H1 (cell line): ENCODE measurements around the gene ANGPTL8.

Source experiments
- ASH2L ChIP-seq: fragments of 200-600, 300-600 bp; sonication (generic); IDR thresholded peaks from one replicate; pipeline ENCODE4 v1.7.1; 2017; ENCODE audit warnings: low read length
- BACH1 ChIP-seq: IDR thresholded peaks from 2 replicates; pipeline ENCODE4 v1.6.1; 2012; ENCODE audit warnings: low read length, improper control_type of control experiment
- CBX5 ChIP-seq: fragments of 300-800, 300-1000 bp; sonication (generic); IDR thresholded peaks from 2 replicates; pipeline ENCODE4 v1.7.1; 2016; ENCODE audit warnings: antibody characterized with exemption, low read length, low read depth
- CBX8 ChIP-seq: fragments of 300-800, 300-1000 bp; sonication (generic); IDR thresholded peaks from 2 replicates; pipeline ENCODE4 v1.7.1; 2016; ENCODE audit warnings: low read depth, low read length, borderline replicate concordance
- CHD2 ChIP-seq: IDR thresholded peaks from 2 replicates; pipeline ENCODE4 v1.6.1; 2012; ENCODE audit warnings: low read length, improper control_type of control experiment
- CREB1 ChIP-seq: IDR thresholded peaks from 2 replicates; pipeline ENCODE4 v1.6.1; 2012; ENCODE audit warnings: inconsistent platforms
- EZH2 ChIP-seq: fragments of 200-600 bp; sonication (generic); IDR thresholded peaks from 2 replicates; pipeline ENCODE4 v1.7.1; 2012; ENCODE audit warnings: low read depth, mild to moderate bottlenecking, moderate library complexity, low read length, inconsistent platforms; ENCODE audit not compliant: severe bottlenecking
- HDAC2 ChIP-seq, 2 experiments: fragments of 300-600 bp in 1 of 2; sonication (generic) in 1 of 2; IDR thresholded peaks; 2 replicates each; pipeline ENCODE4 v1.6.1; 2011 to 2012; ENCODE audit warnings: low read depth in 2 of 2, low read length in 2 of 2, mild to moderate bottlenecking in 2 of 2, moderate library complexity in 2 of 2, borderline replicate concordance in 1 of 2, inconsistent platforms in 1 of 2
- KDM5A ChIP-seq: fragments of 200-600 bp; IDR thresholded peaks from 2 replicates; pipeline ENCODE4 v1.7.1; 2012; ENCODE audit warnings: mild to moderate bottlenecking, low read length, inconsistent platforms, mixed read lengths
- POLR2A ChIP-seq, 2 experiments: IDR thresholded peaks; 1 replicate in 1 of 2; 2 replicates in 1 of 2; pipeline ENCODE4 v1.6.1; 2011; ENCODE audit warnings: low read depth in 2 of 2, low read length in 2 of 2, mild to moderate bottlenecking in 2 of 2; ENCODE audit errors: control extremely low read depth in 1 of 2
- POLR2AphosphoS5 ChIP-seq: IDR thresholded peaks from 2 replicates; pipeline ENCODE4 v1.6.1; 2011; ENCODE audit warnings: low read depth, low read length
- ZNF274 ChIP-seq: IDR thresholded peaks from 2 replicates; pipeline ENCODE4 v1.7.0; 2012; ENCODE audit warnings: low read length, borderline replicate concordance; ENCODE audit errors: extremely low read depth
- TF ChIP-seq, protein P1 (sequence below), 3 experiments: IDR thresholded peaks; 1 replicate in 2 of 3; 2 replicates in 1 of 3; pipeline versions ENCODE4 v1.5.1 to v1.6.1; 2011; ENCODE audit warnings: low read length in 3 of 3, mild to moderate bottlenecking in 3 of 3, inconsistent platforms in 2 of 3, low read depth in 1 of 3, moderate library complexity in 1 of 3; ENCODE audit not compliant: insufficient read depth in 1 of 3; ENCODE audit errors: control extremely low read depth in 1 of 3

DNA sequence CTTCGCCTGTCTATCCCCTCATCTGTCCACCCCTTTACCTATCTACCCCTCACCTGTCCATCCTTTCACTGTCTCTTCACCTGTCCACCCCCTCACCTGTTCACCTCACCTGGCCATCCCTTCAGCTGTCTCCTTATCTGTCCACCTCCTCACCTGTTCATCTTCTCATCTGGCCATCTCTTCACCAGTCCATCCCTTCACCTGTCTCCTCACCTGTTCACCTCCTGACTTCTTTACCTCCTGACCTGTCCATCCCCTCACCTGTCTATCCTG is 28.8 kb upstream of the ANGPTL8 start:
- TF ChIP-seq CREB1 = no peak
- no peak for TF ChIP-seq BACH1
- TF ChIP-seq, protein P1, sequence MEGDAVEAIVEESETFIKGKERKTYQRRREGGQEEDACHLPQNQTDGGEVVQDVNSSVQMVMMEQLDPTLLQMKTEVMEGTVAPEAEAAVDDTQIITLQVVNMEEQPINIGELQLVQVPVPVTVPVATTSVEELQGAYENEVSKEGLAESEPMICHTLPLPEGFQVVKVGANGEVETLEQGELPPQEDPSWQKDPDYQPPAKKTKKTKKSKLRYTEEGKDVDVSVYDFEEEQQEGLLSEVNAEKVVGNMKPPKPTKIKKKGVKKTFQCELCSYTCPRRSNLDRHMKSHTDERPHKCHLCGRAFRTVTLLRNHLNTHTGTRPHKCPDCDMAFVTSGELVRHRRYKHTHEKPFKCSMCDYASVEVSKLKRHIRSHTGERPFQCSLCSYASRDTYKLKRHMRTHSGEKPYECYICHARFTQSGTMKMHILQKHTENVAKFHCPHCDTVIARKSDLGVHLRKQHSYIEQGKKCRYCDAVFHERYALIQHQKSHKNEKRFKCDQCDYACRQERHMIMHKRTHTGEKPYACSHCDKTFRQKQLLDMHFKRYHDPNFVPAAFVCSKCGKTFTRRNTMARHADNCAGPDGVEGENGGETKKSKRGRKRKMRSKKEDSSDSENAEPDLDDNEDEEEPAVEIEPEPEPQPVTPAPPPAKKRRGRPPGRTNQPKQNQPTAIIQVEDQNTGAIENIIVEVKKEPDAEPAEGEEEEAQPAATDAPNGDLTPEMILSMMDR (IDR thresholded peaks at IDR 0.05; ENCODE audit: control extremely low read depth in 1 of 3, insufficient read depth in 1 of 3, low read depth in 1 of 3, low read length in 3 of 3) = no peak
- TF ChIP-seq HDAC2 (IDR thresholded peaks at IDR 0.05; ENCODE audit: borderline replicate concordance in 1 of 2, low read depth in 2 of 2, low read length in 2 of 2) = no peak
- TF ChIP-seq POLR2A (IDR thresholded peaks at IDR 0.05; ENCODE audit: control extremely low read depth in 1 of 2, low read depth in 2 of 2, low read length in 2 of 2) = no peak
- TF ChIP-seq POLR2AphosphoS5 = no peak
- TF ChIP-seq KDM5A = no peak
- no peak for TF ChIP-seq ASH2L
- TF ChIP-seq CBX5 = no peak
- no peak for TF ChIP-seq EZH2
- TF ChIP-seq CBX8 = no peak
- no peak for TF ChIP-seq CHD2
- TF ChIP-seq ZNF274 = no peak
